GM21529 (cell line): ENCODE results near the gene LRBA.
"Not testable (repeated sequence)": the region's sequence is repeated elsewhere in the genome, so short reads cannot be mapped to it uniquely, and the experiment has no call there.

Experiments used
- ATAC-seq: cut with Tn5 transposase; IDR thresholded peaks from one replicate; pipeline ENCODE4 v1.9.1; 2021; ENCODE audit not compliant: unreplicated experiment

The LRBA gene

GRCh38 chr4:150540536-150540935 is 474.5 kb downstream of the LRBA start:
- no peak for ATAC-seq

GRCh38 chr4:150537911-150538310 is 477.2 kb downstream of the LRBA start:
- not testable (repeated sequence) for ATAC-seq

GRCh38 chr4:150534818-150535217 is 480.3 kb downstream of the LRBA start:
- no peak for ATAC-seq

- no peak for ATAC-seq
Observed at GRCh38 chr4:150533673-150534072, 481.4 kb downstream of the LRBA start.

GRCh38 chr4:150525321-150525868 is 489.7 kb downstream of the LRBA start:
- no peak for ATAC-seq

GRCh38 chr4:150518559-150518958 is 496.5 kb downstream of the LRBA start:
- ATAC-seq: no peak

GRCh38 chr4:150515135-150515534 is 499.9 kb downstream of the LRBA start:
- no peak for ATAC-seq

- no peak for ATAC-seq
Observed at GRCh38 chr4:150514709-150515108, 500.4 kb downstream of the LRBA start.

GRCh38 chr4:150510176-150510865 is 504.8 kb downstream of the LRBA start:
- no peak for ATAC-seq

- not testable (repeated sequence) for ATAC-seq
Observed at GRCh38 chr4:150507656-150508055, 507.4 kb downstream of the LRBA start.

- no peak for ATAC-seq
Observed at GRCh38 chr4:150501983-150502382, 513.1 kb downstream of the LRBA start.

GRCh38 chr4:150501009-150501727 is 513.9 kb downstream of the LRBA start:
- ATAC-seq: no peak

- no peak for ATAC-seq
Observed at GRCh38 chr4:150497612-150498011, 517.5 kb downstream of the LRBA start.

GRCh38 chr4:150495550-150495949 is 519.5 kb downstream of the LRBA start:
- no peak for ATAC-seq

- no peak for ATAC-seq
Observed at GRCh38 chr4:150493851-150494250, 521.2 kb downstream of the LRBA start.

- no peak for ATAC-seq
Observed at GRCh38 chr4:150491132-150492049, 523.7 kb downstream of the LRBA start.

GRCh38 chr4:150482581-150482980 is 532.5 kb downstream of the LRBA start:
- ATAC-seq: no peak

- no peak for ATAC-seq
Observed at GRCh38 chr4:150479657-150480056, 535.4 kb downstream of the LRBA start.

GRCh38 chr4:150477869-150478268 is 537.2 kb downstream of the LRBA start:
- ATAC-seq: no peak

- ATAC-seq: no peak
Observed at GRCh38 chr4:150476776-150477175, 538.3 kb downstream of the LRBA start.

GRCh38 chr4:150475763-150476162 is 539.3 kb downstream of the LRBA start:
- ATAC-seq: no peak
